Progenitor cell of endocrine pancreas (in vitro differentiated cells): Measurements from ENCODE around the gene SLC35F6. TPM values are rescaled to one million over a fixed set of nuclear protein-coding genes. Genes with fewer than 3 reads are reported as not detected.

Experiments
- DNase-seq: peaks from one replicate; pipeline ENCODE4 v3.0.0; 2021; ENCODE audit warnings: low spot score; ENCODE audit not compliant: unreplicated experiment
- H3K27ac Mint-ChIP-seq: 2 replicates; pipeline ENCODE4 v1.8.0; 2021; ENCODE audit warnings: mild to moderate bottlenecking, moderate library complexity, mixed read lengths
- H3K27me3 Mint-ChIP-seq: 2 replicates; pipeline ENCODE4 v1.8.0; 2021; ENCODE audit warnings: mixed read lengths
- H3K36me3 Mint-ChIP-seq: 2 replicates; pipeline ENCODE4 v1.8.0; 2022; ENCODE audit warnings: mixed read lengths; ENCODE audit not compliant: insufficient read depth
- H3K4me1 Mint-ChIP-seq: 2 replicates; pipeline ENCODE4 v1.8.0; 2021; ENCODE audit warnings: low read depth, mixed read lengths
- H3K4me3 Mint-ChIP-seq: 2 replicates; pipeline ENCODE4 v1.8.0; 2021; ENCODE audit warnings: low read depth, mild to moderate bottlenecking, moderate library complexity, mixed read lengths
- H3K9me3 Mint-ChIP-seq: 2 replicates; pipeline ENCODE4 v1.8.0; 2021; ENCODE audit warnings: low read depth, mixed read lengths
- total RNA-seq: library from RNA; stranded (reverse); gene quantifications from 2 replicates; pipeline ENCODE4 v1.2.1, GENCODE V29; 2021
- TF ChIP-seq, protein P1 (sequence below): fragments of 200-600 bp; sonication (generic); IDR thresholded peaks from one replicate; pipeline ENCODE4 v1.5.0; 2021; ENCODE audit warnings: antibody characterized with exemption, mild to moderate bottlenecking; ENCODE audit not compliant: unreplicated experiment

Gene SLC35F6
- total RNA-seq, 1 donor from 2014 or later, result 19.9 TPM

DNA sequence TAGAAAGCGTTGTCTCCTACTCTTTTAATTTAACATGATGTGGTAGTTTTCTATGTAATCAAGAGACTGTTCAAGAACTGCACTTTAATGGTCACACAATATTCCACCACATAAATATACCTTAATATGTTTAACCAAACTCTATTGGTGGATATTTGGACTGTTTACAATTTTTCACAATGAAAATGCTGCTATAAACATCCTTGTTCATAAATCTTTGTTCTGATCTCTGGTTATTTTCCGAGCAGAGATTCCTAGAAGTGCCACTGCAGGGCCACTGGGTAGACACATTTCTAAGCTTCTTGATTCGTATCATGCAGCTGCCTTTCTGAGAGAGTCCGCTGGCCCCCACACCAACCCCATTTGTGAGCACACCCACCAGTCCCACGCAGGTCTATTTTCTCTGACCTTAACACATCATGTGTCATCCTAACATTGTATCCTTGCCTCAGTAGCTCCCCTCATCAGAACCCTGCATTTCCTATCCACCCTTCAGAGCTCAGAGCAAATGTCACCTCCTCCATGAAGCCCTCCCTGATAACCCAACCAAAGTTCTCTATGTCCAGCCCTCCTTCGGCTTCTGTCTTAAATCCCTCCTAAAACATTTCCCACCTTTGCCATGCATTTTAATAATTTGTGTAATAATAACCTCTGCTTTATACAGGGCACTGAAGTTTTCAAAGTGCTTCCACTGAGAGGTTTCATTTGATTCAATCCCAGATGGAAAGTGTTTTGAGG lies 45.0 kb upstream of the SLC35F6 start:
- TF ChIP-seq, protein P1, sequence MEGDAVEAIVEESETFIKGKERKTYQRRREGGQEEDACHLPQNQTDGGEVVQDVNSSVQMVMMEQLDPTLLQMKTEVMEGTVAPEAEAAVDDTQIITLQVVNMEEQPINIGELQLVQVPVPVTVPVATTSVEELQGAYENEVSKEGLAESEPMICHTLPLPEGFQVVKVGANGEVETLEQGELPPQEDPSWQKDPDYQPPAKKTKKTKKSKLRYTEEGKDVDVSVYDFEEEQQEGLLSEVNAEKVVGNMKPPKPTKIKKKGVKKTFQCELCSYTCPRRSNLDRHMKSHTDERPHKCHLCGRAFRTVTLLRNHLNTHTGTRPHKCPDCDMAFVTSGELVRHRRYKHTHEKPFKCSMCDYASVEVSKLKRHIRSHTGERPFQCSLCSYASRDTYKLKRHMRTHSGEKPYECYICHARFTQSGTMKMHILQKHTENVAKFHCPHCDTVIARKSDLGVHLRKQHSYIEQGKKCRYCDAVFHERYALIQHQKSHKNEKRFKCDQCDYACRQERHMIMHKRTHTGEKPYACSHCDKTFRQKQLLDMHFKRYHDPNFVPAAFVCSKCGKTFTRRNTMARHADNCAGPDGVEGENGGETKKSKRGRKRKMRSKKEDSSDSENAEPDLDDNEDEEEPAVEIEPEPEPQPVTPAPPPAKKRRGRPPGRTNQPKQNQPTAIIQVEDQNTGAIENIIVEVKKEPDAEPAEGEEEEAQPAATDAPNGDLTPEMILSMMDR, result no peak
- Mint-ChIP-seq H3K36me3 (no peaks in the 10 kb centered on the region), H3K4me3 (no peak overlapping the region), H3K9me3 (no peaks in the 10 kb centered on the region), H3K4me1 (peaks cover 6% of the 10 kb centered on the region), H3K27me3 (peaks cover 14% of the 10 kb centered on the region), H3K27ac (no peak overlapping the region)
- DNase-seq, result no peak

GRCh38 chr2:26720322-26721114 lies 43.6 kb upstream of the SLC35F6 start:
- Mint-ChIP-seq H3K36me3 (no peaks in the 10 kb centered on the region), H3K4me1 (peaks cover 6% of the 10 kb centered on the region), H3K9me3 (no peaks in the 10 kb centered on the region), H3K27me3 (peaks cover 22% of the 10 kb centered on the region), H3K4me3 (no peak overlapping the region), H3K27ac (no peak overlapping the region)
- no peak for DNase-seq
- TF ChIP-seq, protein P1, result no peak

GRCh38 chr2:26721115-26722032 lies 42.7 kb upstream of the SLC35F6 start:
- no peaks in the 10 kb centered on the region for H3K9me3 Mint-ChIP-seq
- peaks cover 22% of the 10 kb centered on the region for H3K27me3 Mint-ChIP-seq
- no peak overlapping the region for H3K4me3 Mint-ChIP-seq
- H3K27ac Mint-ChIP-seq, result no peak overlapping the region
- DNase-seq, result no peak
- TF ChIP-seq, protein P1, result no peak
- no peaks in the 10 kb centered on the region for H3K36me3 Mint-ChIP-seq
- peaks cover 6% of the 10 kb centered on the region for H3K4me1 Mint-ChIP-seq

- DNase-seq, result no peak
- no peak overlapping the region for H3K4me3 Mint-ChIP-seq
- TF ChIP-seq, protein P1, result no peak
- peaks cover 6% of the 10 kb centered on the region for H3K4me1 Mint-ChIP-seq
- no peaks in the 10 kb centered on the region for H3K36me3 Mint-ChIP-seq
- H3K27ac Mint-ChIP-seq, result no peak overlapping the region
- H3K9me3 Mint-ChIP-seq, result no peaks in the 10 kb centered on the region
- peaks cover 22% of the 10 kb centered on the region for H3K27me3 Mint-ChIP-seq
Measured at GRCh38 chr2:26722328-26722727, 41.8 kb upstream of the SLC35F6 start.

DNA sequence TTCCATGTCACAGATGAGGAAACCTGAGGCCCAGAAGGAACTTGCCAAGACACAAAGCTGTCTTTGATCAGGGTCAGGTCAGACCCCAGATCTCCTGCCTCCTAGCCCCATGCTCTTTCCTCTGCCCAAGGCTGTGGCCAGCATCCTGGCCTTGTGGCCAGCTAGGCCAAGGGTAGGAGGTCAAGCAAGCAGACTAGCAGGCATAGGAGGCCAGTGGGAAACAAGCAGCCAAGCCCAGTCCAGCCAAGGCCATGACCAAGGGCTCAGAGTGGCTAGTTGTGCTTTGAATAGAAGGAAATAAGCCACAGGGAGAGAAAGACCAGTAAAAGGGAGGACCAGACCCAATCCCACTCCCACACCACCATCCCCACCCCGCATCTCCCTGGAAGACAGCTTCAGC lies 41.2 kb upstream of the SLC35F6 start:
- H3K36me3 Mint-ChIP-seq, result no peaks in the 10 kb centered on the region
- DNase-seq, result no peak

More for the DNA sequence above, 41.2 kb upstream of the SLC35F6 start:
- H3K27ac Mint-ChIP-seq, result no peak overlapping the region
- H3K4me1 Mint-ChIP-seq, result peaks cover 6% of the 10 kb centered on the region
- H3K9me3 Mint-ChIP-seq, result no peaks in the 10 kb centered on the region
- peaks cover 22% of the 10 kb centered on the region for H3K27me3 Mint-ChIP-seq
- no peak overlapping the region for H3K4me3 Mint-ChIP-seq
- TF ChIP-seq, protein P1, result no peak
